Spleen (tissue), 11 donors: ENCODE data around the gene PPP1R3G. TPM values are rescaled to one million over a fixed set of nuclear protein-coding genes. Genes with fewer than 3 reads are reported as not detected.

ENCODE experiments used
- DNase-seq: peaks from one replicate; pipeline ENCODE4 v3.0.0-alpha.2; 2020
- H3K27ac ChIP-seq, 8 donors: fragments of 200-600 bp; sonication (generic) in 7 of 8; 1 replicate in 4 of 8; 2 replicates in 4 of 8; pipeline versions ENCODE4 v1.5.0 to v1.8.0; 2016 to 2021; ENCODE audit warnings: inconsistent platforms in 4 of 8, mild to moderate bottlenecking in 4 of 8, moderate library complexity in 1 of 8
- H3K27me3 ChIP-seq, 7 donors: fragments of 200-600 bp; sonication (generic) in 6 of 7; replicated peaks in 1 of 7; 1 replicate in 4 of 7; 2 replicates in 3 of 7; pipeline versions ENCODE4 v1.5.0 to v1.8.0; 2016 to 2021; ENCODE audit warnings: inconsistent platforms in 3 of 7, mild to moderate bottlenecking in 1 of 7
- H3K36me3 ChIP-seq, 6 donors: fragments of 200-600 bp; sonication (generic) in 5 of 6; 1 replicate in 4 of 6; 2 replicates in 2 of 6; pipeline versions ENCODE4 v1.5.0 to v1.8.0; 2016 to 2021; ENCODE audit warnings: inconsistent platforms in 2 of 6
- H3K4me1 ChIP-seq, 6 donors: fragments of 200-600 bp; sonication (generic) in 5 of 6; 1 replicate in 3 of 6; 2 replicates in 3 of 6; pipeline versions ENCODE4 v1.5.0 to v1.8.0; 2016 to 2021; ENCODE audit warnings: inconsistent platforms in 3 of 6
- H3K4me3 ChIP-seq, 8 donors: fragments of 200-600 bp; sonication (generic) in 7 of 8; 1 replicate in 4 of 8; 2 replicates in 4 of 8; pipeline versions ENCODE4 v1.5.0 to v1.8.0; 2016 to 2021; ENCODE audit warnings: inconsistent platforms in 4 of 8, mild to moderate bottlenecking in 4 of 8, moderate library complexity in 2 of 8
- H3K9me3 ChIP-seq, 8 donors: fragments of 200-600 bp; sonication (generic) in 7 of 8; 1 replicate in 4 of 8; 2 replicates in 4 of 8; pipeline versions ENCODE4 v1.5.0 to v1.8.0; 2016 to 2021; ENCODE audit warnings: inconsistent platforms in 4 of 8
- POLR2A ChIP-seq, 3 donors: fragments of 450-650 bp; IDR thresholded peaks; one replicate each; pipeline ENCODE4 v1.5.1; 2017; ENCODE audit warnings: antibody characterized with exemption in 3 of 3, mild to moderate bottlenecking in 1 of 3
- POLR2AphosphoS5 ChIP-seq, 3 donors: sonication (generic); formaldehyde crosslinking; IDR thresholded peaks; one replicate each; pipeline ENCODE4 v1.5.1; 2017; ENCODE audit warnings: antibody characterized with exemption in 3 of 3
- WGBS, 5 donors: extraction: QIAGEN DNeasy Blood & Tissue Kit in 3 of 5; methylation state at CpG; one replicate each; pipeline versions ENCODE4 v1.1.5 to v1.1.7; 2013 to 2018; 5-methylcytosine and 5-hydroxymethylcytosine counted together
- intact Hi-C: fragments of 100-400 bp; cut with DNase I; formaldehyde crosslinking; loops from one replicate; pipeline ENCODE4 v1.15.0; 2023; ENCODE audit warnings: low total_unique reads
- polyA plus RNA-seq, 3 donors: library from polyadenylated mRNA; stranded (reverse); fragments of 200-250 nt; gene quantifications; one replicate each; pipeline ENCODE4 v1.2.1, GENCODE V29; 2013
- total RNA-seq, 7 donors: library from RNA; depleted of rRNA in 3 of 7; stranded (reverse); fragments of >200 nt in 3 of 7; fragmentation: NEBNext Ultra II Directional in 4 of 7; extraction: Animal tissue kit (Norgen Biotek cat#: 25700) in 4 of 7; gene quantifications; one replicate each; pipeline versions ENCODE4 v1.1.0 to v1.2.1, GENCODE V29; 2016 to 2021
- TF ChIP-seq, protein P1 (sequence below), 11 experiments: fragments of 200-600 bp in 7 of 11; fragments of 450-650 bp in 4 of 11; sonication (generic) in 4 of 11; IDR thresholded peaks in 8 of 11; conservative IDR thresholded peaks in 3 of 11; 1 replicate in 7 of 11; 2 replicates in 4 of 11; pipeline versions ENCODE4 v1.4.0 to v1.8.0; 2016 to 2021; ENCODE audit warnings: antibody characterized with exemption in 11 of 11, inconsistent platforms in 4 of 11, mild to moderate bottlenecking in 1 of 11
- donor health status: healthy with polysubstance abuse.
- donor health status: DM: no; HTN: no; CAD: no; lungs with moderate emphysema.
- donor health status: DM: no; HTN: no; CAD: no.
- donor health status: Bipolar disorder and iron deficiency.
- donor health status: healthy.
- donor health status: DM: no; HTN: no; CAD: no.
- donor health status: DM: yes; HTN: yes; CAD: no.

Gene PPP1R3G
- total and polyA plus RNA-seq, 10 donors: 0.54 to 10.1 (median 4.5) TPM

DNA sequence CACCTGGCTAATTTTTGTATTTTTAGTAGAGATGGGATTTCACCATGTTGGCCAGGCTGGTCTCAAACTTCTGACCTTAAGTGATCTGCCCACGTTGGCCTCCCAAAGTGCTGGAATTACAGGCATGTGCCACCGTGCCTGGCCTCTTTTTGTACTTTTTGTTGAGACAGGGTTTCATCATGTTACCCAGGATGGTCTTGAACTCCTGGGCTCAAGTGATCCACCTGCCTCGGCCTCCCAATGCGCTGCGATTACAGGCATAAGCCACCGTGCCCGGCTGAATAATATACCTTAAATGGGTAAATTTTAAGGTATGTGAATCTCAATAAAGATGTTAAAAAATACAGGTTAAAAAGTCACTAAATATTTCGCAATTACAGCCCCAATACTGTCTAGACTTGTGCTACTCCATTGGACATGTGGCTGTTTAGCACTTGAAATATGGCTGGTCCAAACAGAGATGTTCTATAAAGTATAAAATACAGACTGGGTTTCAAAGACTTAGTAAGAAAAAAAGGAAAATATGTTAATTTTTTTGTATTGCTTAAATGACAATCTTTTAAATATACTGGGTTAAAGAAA, 42.1 kb downstream of the PPP1R3G start:
- 81 to 92% (median 84%) methylated on average over 8 of the region's 8 CpGs for WGBS, 5 donors
- no peak for DNase-seq
- no peak overlapping the region for H3K27ac ChIP-seq
- no peaks in the 10 kb centered on the region for H3K9me3 ChIP-seq
- H3K36me3 ChIP-seq: no peaks in the 10 kb centered on the region
- TF ChIP-seq POLR2A (IDR thresholded peaks at IDR 0.05) (no peak), POLR2AphosphoS5 (IDR thresholded peaks at IDR 0.05) (no peak)
- TF ChIP-seq, protein P1, sequence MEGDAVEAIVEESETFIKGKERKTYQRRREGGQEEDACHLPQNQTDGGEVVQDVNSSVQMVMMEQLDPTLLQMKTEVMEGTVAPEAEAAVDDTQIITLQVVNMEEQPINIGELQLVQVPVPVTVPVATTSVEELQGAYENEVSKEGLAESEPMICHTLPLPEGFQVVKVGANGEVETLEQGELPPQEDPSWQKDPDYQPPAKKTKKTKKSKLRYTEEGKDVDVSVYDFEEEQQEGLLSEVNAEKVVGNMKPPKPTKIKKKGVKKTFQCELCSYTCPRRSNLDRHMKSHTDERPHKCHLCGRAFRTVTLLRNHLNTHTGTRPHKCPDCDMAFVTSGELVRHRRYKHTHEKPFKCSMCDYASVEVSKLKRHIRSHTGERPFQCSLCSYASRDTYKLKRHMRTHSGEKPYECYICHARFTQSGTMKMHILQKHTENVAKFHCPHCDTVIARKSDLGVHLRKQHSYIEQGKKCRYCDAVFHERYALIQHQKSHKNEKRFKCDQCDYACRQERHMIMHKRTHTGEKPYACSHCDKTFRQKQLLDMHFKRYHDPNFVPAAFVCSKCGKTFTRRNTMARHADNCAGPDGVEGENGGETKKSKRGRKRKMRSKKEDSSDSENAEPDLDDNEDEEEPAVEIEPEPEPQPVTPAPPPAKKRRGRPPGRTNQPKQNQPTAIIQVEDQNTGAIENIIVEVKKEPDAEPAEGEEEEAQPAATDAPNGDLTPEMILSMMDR (IDR thresholded peaks at IDR 0.05 in 8 of 11, conservative IDR thresholded peaks at IDR 0.05 in 3 of 11): no peak
- H3K27me3 ChIP-seq: no peaks in the 10 kb centered on the region
- no peak overlapping the region for H3K4me3 ChIP-seq
- intact Hi-C loops: no loop called here
- H3K4me1 ChIP-seq: peaks cover 3 to 58% (median 29%) of the 10 kb centered on the region in 6 donors

DNA sequence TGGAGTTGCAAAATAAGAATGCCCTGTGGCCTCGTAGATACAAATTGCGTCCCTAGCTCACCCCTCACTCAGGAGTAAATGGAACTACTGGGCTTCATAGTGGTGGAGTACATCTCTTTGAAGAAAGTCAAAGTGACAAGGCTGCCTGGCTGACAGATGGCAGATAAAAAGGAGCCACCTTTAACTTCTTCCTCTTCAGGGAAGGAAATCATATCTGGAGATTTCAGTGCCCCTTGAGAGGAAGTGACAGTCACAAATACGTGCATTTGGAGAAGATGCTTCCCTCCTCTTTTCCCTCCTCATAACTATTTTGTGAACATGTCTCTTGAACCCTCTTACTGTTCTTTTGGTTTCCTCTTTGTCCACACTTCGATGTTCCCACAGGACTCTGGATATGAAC, 43.2 kb downstream of the PPP1R3G start:
- Histone ChIP-seq H3K27me3 (no peaks in the 10 kb centered on the region), H3K9me3 (no peaks in the 10 kb centered on the region), H3K4me1 (peaks cover 7 to 67% (median 40%) of the 10 kb centered on the region in 6 donors), H3K36me3 (no peaks in the 10 kb centered on the region), H3K4me3 (no peak overlapping the region), H3K27ac (no peak overlapping the region)
- intact Hi-C loops: no loop called here
- no peak for TF ChIP-seq POLR2AphosphoS5 (IDR thresholded peaks at IDR 0.05)
- TF ChIP-seq, protein P1 (IDR thresholded peaks at IDR 0.05 in 8 of 11, conservative IDR thresholded peaks at IDR 0.05 in 3 of 11): no peak
- TF ChIP-seq POLR2A (IDR thresholded peaks at IDR 0.05): no peak
- 50 to 61% (median 59%) methylated on average over 4 of the region's 4 CpGs for WGBS, 5 donors
- DNase-seq: no peak

- WGBS, 5 donors: 57 to 82% (median 77%) methylated on average over 5 to 10 of the region's 10 CpGs
- Histone ChIP-seq H3K27me3 (no peaks in the 10 kb centered on the region), H3K27ac (peak overlapping the region in 7 of 8 donors; percentile 7 to 88 (median 78)), H3K9me3 (no peaks in the 10 kb centered on the region), H3K4me3 (peak overlapping the region in 2 of 8 donors; percentile 42 to 65), H3K4me1 (peaks cover 10 to 65% (median 44%) of the 10 kb centered on the region in 6 donors), H3K36me3 (no peaks in the 10 kb centered on the region)
- intact Hi-C loops: no loop called here
- TF ChIP-seq POLR2AphosphoS5 (IDR thresholded peaks at IDR 0.05): peak in 1 of 3 donors; percentile 64
- TF ChIP-seq, protein P1 (IDR thresholded peaks at IDR 0.05 in 8 of 11, conservative IDR thresholded peaks at IDR 0.05 in 3 of 11): no peak
- TF ChIP-seq POLR2A (IDR thresholded peaks at IDR 0.05): no peak
- no peak for DNase-seq
These were observed 45.2 kb downstream of the PPP1R3G start for GRCh38 chr6:5130135-5130866.

GRCh38 chr6:5132731-5133130, 47.6 kb downstream of the PPP1R3G start:
- 6 to 30% (median 20%) methylated on average over 7 of the region's 7 CpGs for WGBS, 5 donors
- Histone ChIP-seq H3K9me3 (no peaks in the 10 kb centered on the region), H3K4me3 (peak overlapping the region; percentile 4 to 65 (median 30)), H3K27me3 (no peaks in the 10 kb centered on the region), H3K4me1 (peaks cover 10 to 79% (median 48%) of the 10 kb centered on the region in 6 donors), H3K27ac (peak overlapping the region; percentile 21 to 88 (median 80)), H3K36me3 (no peaks in the 10 kb centered on the region)
- intact Hi-C loops: no loop called here
- TF ChIP-seq POLR2AphosphoS5 (IDR thresholded peaks at IDR 0.05): peak in 2 of 3 donors; percentile 86 to 96
- TF ChIP-seq, protein P1 (IDR thresholded peaks at IDR 0.05 in 8 of 11, conservative IDR thresholded peaks at IDR 0.05 in 3 of 11): no peak
- TF ChIP-seq POLR2A (IDR thresholded peaks at IDR 0.05): peak in 1 of 3 donors; percentile 66
- DNase-seq: peak; percentile 84
